Neural cell (in vitro differentiated cells): ENCODE data around the gene CIAPIN1.

Source experiments
- CTCF ChIP-seq: fragments of 450-650 bp; IDR thresholded peaks from 2 replicates; pipeline ENCODE4 v1.5.1; 2014; ENCODE audit warnings: antibody characterized with exemption, mild to moderate bottlenecking, moderate library complexity; ENCODE audit not compliant: poor library complexity, severe bottlenecking
- EZH2 ChIP-seq: fragments of 200-600, 300-800 bp; shearing (Covaris generic), sonication (generic); IDR thresholded peaks from 2 replicates; pipeline ENCODE4 v1.6.1; 2014; ENCODE audit warnings: antibody characterized with exemption, low read length, borderline replicate concordance, mild to moderate bottlenecking; ENCODE audit not compliant: insufficient read depth, poor library complexity, severe bottlenecking
- RAD21 ChIP-seq: fragments of 450-650 bp; conservative IDR thresholded peaks from 2 replicates; pipeline ENCODE4 v1.6.1; 2014; ENCODE audit warnings: antibody characterized with exemption, mild to moderate bottlenecking, moderate library complexity

GRCh38 chr16:57427824-57428223, 19.4 kb downstream of the CIAPIN1 start:
- TF ChIP-seq CTCF (no peak), RAD21 (no peak), EZH2 (no peak)
